Common myeloid progenitor, CD34-positive (primary cell): ENCODE data around the gene BCAR1.
"Not testable (repeated sequence)": the region's sequence is repeated elsewhere in the genome, so short reads cannot be mapped to it uniquely, and the experiment has no call there.

Source experiments
- CTCF ChIA-PET: fragments of 350-600 bp; sonication (Branson Sonifier 250); formaldehyde crosslinking; loops from one replicate; lab custom pipeline; 2021; ENCODE audit warnings: antibody characterized with exemption; lab: Charles Lee
- POLR2A ChIA-PET: fragments of 350-600 bp; sonication (Branson Sonifier 250); formaldehyde crosslinking; loops from one replicate; lab custom pipeline; 2021; ENCODE audit warnings: antibody characterized with exemption; lab: Charles Lee
- DNase-seq, 3 donors: peaks; one replicate each; pipeline versions ENCODE4 v3.0.0 to v3.0.0-alpha.2; 2013
- H3K27ac ChIP-seq, 2 experiments: 1 replicate in 1 of 2; 2 replicates in 1 of 2; pipeline ENCODE4 v1.7.0; 2013; ENCODE audit warnings: inconsistent platforms in 2 of 2, low read length in 2 of 2, mild to moderate bottlenecking in 2 of 2, low read depth in 1 of 2, moderate library complexity in 1 of 2; ENCODE audit not compliant: severe bottlenecking in 2 of 2, insufficient read depth in 1 of 2, poor library complexity in 1 of 2
- H3K27me3 ChIP-seq, 5 experiments: replicated peaks in 2 of 5; 1 replicate in 3 of 5; 2 replicates in 2 of 5; pipeline versions ENCODE4 v1.6.1 to v1.7.0; 2013; ENCODE audit warnings: low read length in 4 of 5, mild to moderate bottlenecking in 2 of 5, moderate library complexity in 2 of 5, inconsistent platforms in 1 of 5; ENCODE audit not compliant: insufficient read depth in 5 of 5, control insufficient read depth in 4 of 5
- H3K36me3 ChIP-seq, 4 experiments: 1 replicate in 2 of 4; 2 replicates in 2 of 4; pipeline versions ENCODE4 v1.6.1 to v1.7.0; 2013; ENCODE audit warnings: low read length in 3 of 4, control low read depth in 1 of 4, mild to moderate bottlenecking in 1 of 4; ENCODE audit not compliant: control insufficient read depth in 4 of 4, insufficient read depth in 4 of 4
- H3K4me1 ChIP-seq, 4 experiments: 1 replicate in 3 of 4; 2 replicates in 1 of 4; pipeline versions ENCODE4 v1.6.1 to v1.7.1; 2013; ENCODE audit warnings: low read length in 3 of 4, mild to moderate bottlenecking in 3 of 4, control low read depth in 1 of 4, inconsistent platforms in 1 of 4, moderate library complexity in 1 of 4; ENCODE audit not compliant: control insufficient read depth in 4 of 4, insufficient read depth in 4 of 4; ENCODE audit errors: control extremely low read depth in 1 of 4
- H3K4me3 ChIP-seq, 7 experiments: 1 replicate in 4 of 7; 2 replicates in 3 of 7; pipeline versions ENCODE4 v1.5.1 to v1.7.0; 2013; ENCODE audit warnings: mild to moderate bottlenecking in 7 of 7, low read length in 6 of 7, moderate library complexity in 6 of 7, inconsistent platforms in 2 of 7, low read depth in 2 of 7, control low read depth in 1 of 7; ENCODE audit not compliant: insufficient read depth in 4 of 7, control insufficient read depth in 1 of 7; ENCODE audit errors: extremely low read depth in 1 of 7
- H3K9me3 ChIP-seq, 5 experiments: 1 replicate in 4 of 5; 2 replicates in 1 of 5; pipeline versions ENCODE4 v1.6.1 to v1.7.1; 2013; ENCODE audit warnings: low read length in 4 of 5, mild to moderate bottlenecking in 2 of 5, inconsistent platforms in 1 of 5, low read depth in 1 of 5, moderate library complexity in 1 of 5; ENCODE audit not compliant: control insufficient read depth in 4 of 5, insufficient read depth in 2 of 5; ENCODE audit errors: control extremely low read depth in 1 of 5
- WGBS: methylation state at CpG from one replicate; pipeline ENCODE4 v1.1.5; 2013; ENCODE audit not compliant: insufficient coverage; 5-methylcytosine and 5-hydroxymethylcytosine counted together

BCAR1 gene

GRCh38 chr16:75243667-75244224, 7.7 kb downstream of the BCAR1 start:
- ChIA-PET POLR2A (no interaction called here), CTCF (interaction anchor here (1.0 kb wide), 1 partner anchor 10 kb away, joined by 5 read pairs; no protein-coding TSS in a partner anchor)
- no peak for DNase-seq
- Histone ChIP-seq H3K27me3 (peaks cover 0 to 96% (median 15%) of the 10 kb centered on the region in 5 experiments), H3K27ac (no peak overlapping the region), H3K4me1 (no peaks in the 10 kb centered on the region), H3K36me3 (no peaks in the 10 kb centered on the region), H3K9me3 (no peaks in the 10 kb centered on the region), H3K4me3 (no peak overlapping the region)
- WGBS, result 94% methylated on average over 14 of the region's 20 CpGs

GRCh38 chr16:75242436-75243078, 8.9 kb downstream of the BCAR1 start:
- H3K9me3 ChIP-seq, POLR2A ChIA-PET, H3K4me3 ChIP-seq, H3K36me3 ChIP-seq, H3K27ac ChIP-seq, DNase-seq, H3K4me1 ChIP-seq: not testable (repeated sequence)
- WGBS, result 98% methylated on average over 18 of the region's 27 CpGs
- peaks cover 0 to 96% (median 12%) of the 10 kb centered on the region in 5 experiments for H3K27me3 ChIP-seq
- CTCF ChIA-PET, result interaction anchor here (1.0 kb wide), 1 partner anchor 9 kb away, joined by 5 read pairs; no protein-coding TSS in a partner anchor

GRCh38 chr16:75241955-75242354, 9.5 kb downstream of the BCAR1 start:
- H3K27ac ChIP-seq, result no peak overlapping the region
- no peaks in the 10 kb centered on the region for H3K4me1 ChIP-seq
- 98% methylated on average over 11 of the region's 13 CpGs for WGBS
- H3K4me3 ChIP-seq, result no peak overlapping the region
- no peaks in the 10 kb centered on the region for H3K9me3 ChIP-seq
- no peak for DNase-seq
- POLR2A ChIA-PET, result no interaction called here
- H3K36me3 ChIP-seq, result no peaks in the 10 kb centered on the region
- H3K27me3 ChIP-seq, result peaks cover 0 to 96% (median 12%) of the 10 kb centered on the region in 5 experiments
- CTCF ChIA-PET, result no interaction called here

GRCh38 chr16:75241412-75241811, 10.0 kb downstream of the BCAR1 start:
- DNase-seq, result no peak
- H3K36me3 ChIP-seq, result no peaks in the 10 kb centered on the region
- H3K27me3 ChIP-seq, result peaks cover 0 to 96% (median 11%) of the 10 kb centered on the region in 5 experiments
- POLR2A ChIA-PET, result no interaction called here
- H3K9me3 ChIP-seq, result no peaks in the 10 kb centered on the region
- H3K27ac ChIP-seq, result no peak overlapping the region
- no peak overlapping the region for H3K4me3 ChIP-seq
- CTCF ChIA-PET, result no interaction called here
- no peaks in the 10 kb centered on the region for H3K4me1 ChIP-seq
- WGBS, result 80% methylated on average over 7 of the region's 8 CpGs

GRCh38 chr16:75240633-75241032, 10.8 kb downstream of the BCAR1 start:
- H3K9me3 ChIP-seq, H3K4me1 ChIP-seq, POLR2A ChIA-PET, H3K27ac ChIP-seq, H3K36me3 ChIP-seq, H3K4me3 ChIP-seq, DNase-seq: not testable (repeated sequence)
- 100% methylated on average over 5 of the region's 7 CpGs for WGBS
- CTCF ChIA-PET, result interaction anchor here (1.7 kb wide), 1 partner anchor 142 kb away, joined by 5 read pairs; no protein-coding TSS in a partner anchor
- H3K27me3 ChIP-seq, result peaks cover 0 to 95% (median 9%) of the 10 kb centered on the region in 5 experiments

GRCh38 chr16:75239542-75240122, 11.8 kb downstream of the BCAR1 start:
- H3K27me3 ChIP-seq, result peaks cover 0 to 95% (median 9%) of the 10 kb centered on the region in 5 experiments
- no peak overlapping the region for H3K27ac ChIP-seq

More at GRCh38 chr16:75239542-75240122, 11.8 kb downstream of the BCAR1 start:
- WGBS, result 97% methylated on average over 18 of the region's 19 CpGs
- no peaks in the 10 kb centered on the region for H3K9me3 ChIP-seq
- H3K36me3 ChIP-seq, result no peaks in the 10 kb centered on the region
- DNase-seq, result no peak
- H3K4me3 ChIP-seq, result no peak overlapping the region
- ChIA-PET POLR2A (no interaction called here), CTCF (interaction anchor here (1.3 to 1.7 kb wide), 2 partner anchors 15 to 143 kb away, joined by 3 to 5 read pairs; no protein-coding TSS in a partner anchor)
- no peaks in the 10 kb centered on the region for H3K4me1 ChIP-seq
